Central memory CD4-positive, alpha-beta T cell (primary cell): Measurements from ENCODE around the gene MAT1A.
"Not testable (repeated sequence)": the region's sequence is repeated elsewhere in the genome, so short reads cannot be mapped to it uniquely, and the experiment has no call there.

Experiments
- DNase-seq: peaks from one replicate; pipeline ENCODE4 v3.0.0; 2022
- total RNA-seq, 3 experiments: gene quantifications; one replicate each; lab custom pipeline; 2026; lab: John Stamatoyannopoulos, UW

MAT1A gene
- 0 reads per million in 3 experiments for total RNA-seq

- no peak for DNase-seq
Observed at GRCh38 chr10:80289451-80290287, at the start of gene MAT1A. MAT1A (minus strand) TSS chr10:80289658; CDS start chr10:80289423, 235 bp downstream.

DNA sequence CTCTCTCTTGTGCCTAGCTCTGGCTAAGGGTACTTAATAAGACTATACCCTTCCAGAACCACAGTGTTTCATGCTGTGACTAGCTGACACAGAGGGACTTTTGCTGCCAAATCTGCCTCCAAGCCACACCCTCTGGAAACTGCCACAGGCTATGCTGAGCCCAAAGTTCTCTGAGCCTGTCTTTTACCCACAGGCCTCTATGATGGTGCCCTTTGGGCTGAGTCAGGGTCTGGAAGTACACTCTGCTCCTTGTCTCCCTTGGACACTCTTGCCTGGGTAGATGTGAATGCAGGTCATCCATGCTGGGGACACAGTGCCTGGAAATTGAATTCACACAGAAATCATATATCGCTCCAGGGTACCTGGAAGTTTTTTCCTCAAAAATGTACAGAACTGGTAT, 44.5 kb upstream of the MAT1A start:
- no peak for DNase-seq

- DNase-seq = no peak
Observed at GRCh38 chr10:80324891-80325364, 35.5 kb upstream of the MAT1A start.

- DNase-seq = no peak
Observed at GRCh38 chr10:80324086-80324485, 34.6 kb upstream of the MAT1A start.

DNA sequence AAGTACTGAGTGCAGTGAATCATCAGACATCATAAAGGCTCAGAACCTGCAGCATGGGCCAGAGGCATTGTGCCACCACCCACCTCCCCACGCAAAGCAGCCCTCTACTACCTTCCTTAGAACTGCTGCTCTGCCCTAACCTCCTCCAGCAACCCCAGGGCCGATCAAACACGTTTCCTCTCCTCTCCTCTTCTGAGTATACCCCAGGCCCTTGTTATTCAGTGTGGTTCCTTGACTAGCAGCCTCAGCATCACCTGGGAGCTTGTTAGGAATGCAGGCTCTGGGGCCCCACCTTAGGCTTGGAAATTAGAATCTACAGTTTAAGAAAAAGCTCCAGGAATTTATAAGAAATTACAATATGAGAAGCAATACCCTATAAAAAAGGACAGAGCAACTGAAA, 33.9 kb upstream of the MAT1A start:
- DNase-seq = no peak

DNA sequence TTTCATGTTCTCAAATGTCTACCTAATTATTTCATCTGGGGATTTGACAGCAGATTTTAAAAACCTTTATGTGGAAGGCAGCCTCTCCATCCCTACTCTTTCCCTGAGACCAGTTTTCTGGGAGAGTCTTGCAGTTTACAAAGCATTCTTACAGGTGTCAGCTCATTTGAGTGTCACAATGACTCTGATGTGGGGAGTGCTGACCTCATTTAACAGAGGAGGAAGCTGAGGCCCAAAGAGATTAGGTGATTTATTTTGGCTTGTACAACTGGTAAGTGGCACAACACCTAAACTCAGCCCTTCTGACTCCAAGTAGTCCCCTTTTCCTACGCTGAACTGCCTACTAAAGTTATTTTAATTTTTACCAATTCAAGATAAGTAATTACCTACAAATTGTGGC, 33.3 kb upstream of the MAT1A start:
- DNase-seq = no peak

- DNase-seq = no peak
Observed at GRCh38 chr10:80322158-80322557, 32.7 kb upstream of the MAT1A start.

DNA sequence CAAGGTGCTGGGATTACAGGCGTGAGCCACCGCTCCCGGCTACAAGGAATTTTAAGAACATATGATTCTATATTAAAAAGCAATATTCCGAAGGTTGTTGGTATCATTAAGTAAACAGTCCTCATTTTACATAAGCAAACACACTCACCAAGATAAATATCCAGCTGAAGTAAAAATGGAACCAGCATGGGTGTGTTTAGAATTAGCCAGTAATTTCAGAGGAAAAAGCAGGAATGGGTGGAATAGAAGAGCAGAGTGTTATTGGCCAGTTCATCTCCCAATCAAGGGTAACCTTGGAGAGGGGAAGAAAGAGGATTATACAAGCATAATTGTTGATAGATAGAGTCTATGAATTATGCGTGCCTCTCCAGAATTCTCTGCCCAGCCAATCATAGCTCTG, 31.7 kb upstream of the MAT1A start:
- no peak for DNase-seq

DNA sequence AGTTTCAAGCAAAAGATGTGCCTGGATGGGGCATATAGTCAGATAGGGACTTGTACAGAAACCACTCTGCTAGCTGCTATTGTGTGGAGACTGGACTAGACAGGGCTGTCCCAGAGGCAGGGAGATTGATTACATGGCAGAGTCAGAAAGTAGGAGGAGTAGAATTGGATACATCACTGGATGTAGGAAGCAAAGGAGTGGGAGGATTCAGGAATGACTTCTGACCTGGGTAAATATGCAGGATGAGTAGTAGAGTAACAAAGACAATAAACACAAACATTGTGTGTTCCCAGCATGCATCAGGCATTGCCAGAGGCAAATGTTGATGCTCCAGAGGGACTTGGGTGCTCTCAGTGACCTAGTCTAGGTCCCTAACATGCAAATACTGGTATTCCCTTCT, 30.9 kb upstream of the MAT1A start:
- DNase-seq = no peak

DNA sequence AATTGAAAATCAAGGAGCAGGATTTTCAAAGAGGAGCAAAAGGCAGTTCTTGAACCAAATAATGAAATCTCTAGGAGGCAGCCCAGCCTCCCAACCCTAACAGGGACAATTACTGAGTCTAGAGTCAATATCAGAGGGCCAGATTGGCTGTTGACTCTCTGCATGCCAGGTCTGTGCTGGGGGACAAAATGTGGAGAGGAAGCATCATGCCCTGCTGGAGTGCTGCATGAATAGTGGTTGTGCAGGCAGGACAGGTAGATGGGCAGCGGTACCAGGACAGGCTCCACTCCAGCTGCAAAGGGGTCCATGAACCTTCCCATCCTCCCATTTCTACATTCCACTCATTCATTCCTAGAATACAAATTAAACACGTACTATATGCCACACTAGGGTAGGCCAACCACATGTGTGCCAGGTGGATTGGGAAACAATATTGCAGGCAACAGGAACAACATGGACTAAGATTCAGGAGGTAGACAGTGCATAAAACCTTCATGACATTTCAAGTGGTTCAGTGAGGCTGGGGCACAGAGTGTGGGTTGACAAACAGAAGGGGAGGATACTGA, 30.4 kb upstream of the MAT1A start:
- DNase-seq = no peak

DNA sequence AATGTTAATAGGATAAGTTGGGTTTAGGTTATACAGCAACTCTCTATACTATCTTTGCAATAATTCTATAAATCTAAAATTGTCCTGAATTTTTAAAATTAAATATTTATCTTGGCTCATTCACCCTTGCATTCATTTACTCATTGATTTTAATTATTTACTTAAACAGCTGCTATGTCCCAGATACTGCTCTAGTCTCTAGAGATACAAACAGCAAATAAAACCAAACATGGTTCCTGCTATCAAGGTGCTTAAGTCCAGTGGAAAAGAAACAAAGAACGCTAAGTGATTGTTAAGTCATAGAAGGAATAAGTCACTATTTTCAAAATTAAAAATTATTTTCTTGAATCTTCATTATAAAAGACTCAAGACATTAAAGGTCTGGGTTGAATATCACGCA, 29.9 kb upstream of the MAT1A start:
- no peak for DNase-seq

GRCh38 chr10:80318742-80319141, 29.3 kb upstream of the MAT1A start:
- DNase-seq = no peak

- no peak for DNase-seq
Observed at GRCh38 chr10:80315391-80315790, 25.9 kb upstream of the MAT1A start.

- no peak for DNase-seq
Observed at GRCh38 chr10:80313523-80313922, 24.1 kb upstream of the MAT1A start.

GRCh38 chr10:80305989-80306388, 16.5 kb upstream of the MAT1A start:
- DNase-seq = not testable (repeated sequence)

- no peak for DNase-seq
Observed at GRCh38 chr10:80296942-80297341, 7.5 kb upstream of the MAT1A start.

- no peak for DNase-seq
Observed at GRCh38 chr10:80292607-80293239, 3.3 kb upstream of the MAT1A start.

DNA sequence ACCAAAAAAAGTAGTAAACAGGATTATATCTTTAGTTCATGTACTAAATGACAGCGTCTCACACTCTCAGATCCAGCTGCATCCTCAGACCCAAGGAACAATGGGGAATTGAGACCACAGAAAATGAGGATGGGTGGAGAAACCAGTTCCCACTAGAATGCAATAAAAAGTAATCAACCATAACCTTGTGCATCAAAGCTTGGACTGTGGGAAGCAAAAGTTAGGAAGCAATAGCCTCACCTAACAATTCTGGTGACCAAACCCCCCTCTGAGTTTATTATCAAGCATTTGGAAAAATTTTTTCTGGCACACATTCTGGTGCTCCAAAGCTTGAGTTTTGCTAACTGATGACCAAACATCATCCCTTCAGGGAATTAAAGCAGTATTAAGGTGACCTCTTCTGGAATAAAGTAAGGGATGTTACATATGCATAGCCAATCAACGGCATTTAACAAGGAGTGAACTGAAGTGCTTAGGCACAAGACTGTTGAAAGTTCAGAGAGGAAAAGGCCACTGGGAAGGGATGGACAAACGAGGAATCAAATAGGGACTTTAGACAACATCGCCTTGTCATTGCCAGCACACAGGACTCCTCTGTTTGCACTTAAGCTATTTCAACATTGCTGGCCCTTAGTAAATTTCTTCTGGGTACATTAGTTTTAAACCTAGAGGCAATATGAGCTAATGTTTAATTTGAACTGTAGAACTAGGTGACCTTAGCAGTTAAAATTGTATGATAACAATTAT, 1.2 kb upstream of the MAT1A start:
- no peak for DNase-seq

GRCh38 chr10:80288849-80289248, 609 bp downstream of the MAT1A start:
- no peak for DNase-seq

- DNase-seq = no peak
Observed at GRCh38 chr10:80284522-80284921, 4.9 kb downstream of the MAT1A start.

GRCh38 chr10:80283536-80284199, 5.8 kb downstream of the MAT1A start:
- DNase-seq = no peak

GRCh38 chr10:80283119-80283518, 6.3 kb downstream of the MAT1A start:
- no peak for DNase-seq
